Body of pancreas (tissue), 4 donors: ENCODE data around the gene IQCE. TPM values are rescaled to one million over a fixed set of nuclear protein-coding genes. Genes with fewer than 3 reads are reported as not detected.

Experiments
- ATAC-seq: fragments of 150-250 bp; one replicate; pipeline ENCODE4 v1.9.1; 2016
- DNase-seq, 4 donors: peaks; one replicate each; pipeline ENCODE4 v3.0.0-alpha.2; 2019
- H3K27ac ChIP-seq, 4 donors: fragments of 200-600 bp; sonication (generic); 1 replicate in 3 of 4; 2 replicates in 1 of 4; pipeline versions ENCODE4 v1.5.1 to v1.6.1; 2016 to 2019; ENCODE audit warnings: mild to moderate bottlenecking in 1 of 4, mixed read lengths in 1 of 4, moderate library complexity in 1 of 4
- H3K27me3 ChIP-seq, 2 donors: fragments of 200-600 bp; sonication (generic); one replicate each; pipeline ENCODE4 v1.6.0; 2016; ENCODE audit warnings: mild to moderate bottlenecking in 1 of 2
- H3K36me3 ChIP-seq, 2 donors: fragments of 200-600 bp; sonication (generic); replicated peaks in 1 of 2; 2 replicates each; pipeline ENCODE4 v1.5.1; 2016; ENCODE audit warnings: low read depth in 2 of 2; ENCODE audit not compliant: insufficient read depth in 1 of 2
- H3K4me1 ChIP-seq: fragments of 200-600 bp; sonication (generic); one replicate; pipeline ENCODE4 v1.6.0; 2016
- H3K4me3 ChIP-seq, 2 donors: fragments of 200-600 bp; sonication (generic); 1 replicate in 1 of 2; 2 replicates in 1 of 2; pipeline ENCODE4 v1.5.1; 2016 to 2019
- H3K9me3 ChIP-seq, 3 donors: fragments of 200-600 bp; sonication (generic); 1 replicate in 2 of 3; 2 replicates in 1 of 3; pipeline ENCODE4 v1.5.1; 2016
- CTCF ChIP-seq, 7 experiments: fragments of 450-650 bp in 4 of 7; fragments of 200-600 bp in 3 of 7; sonication (generic) in 3 of 7; IDR thresholded peaks; one replicate each; pipeline ENCODE4 v1.5.1; 2016 to 2019; ENCODE audit warnings: antibody characterized with exemption in 7 of 7
- POLR2A ChIP-seq, 3 donors: fragments of 450-650 bp; IDR thresholded peaks; one replicate each; pipeline ENCODE4 v1.6.1; 2016; ENCODE audit warnings: antibody characterized with exemption in 3 of 3, mild to moderate bottlenecking in 2 of 3
- WGBS, 2 donors: methylation state at CpG; one replicate each; pipeline ENCODE4 v1.1.5; 2017; 5-methylcytosine and 5-hydroxymethylcytosine counted together
- intact Hi-C: fragments of 100-400 bp; cut with DNase I; formaldehyde crosslinking; loops from one replicate; pipeline ENCODE4 v1.15.1; 2023
- total RNA-seq, 2 donors: library from RNA; depleted of rRNA; stranded (reverse); fragments of >200 nt; gene quantifications; one replicate each; pipeline ENCODE4 v1.1.0, GENCODE V29; 2016

The IQCE gene
- total RNA-seq, 2 donors from 2014 or later, result 7.8 to 73.2 TPM

- 89 to 90% methylated on average over 53 to 56 of the region's 56 CpGs for WGBS, 2 donors
- TF ChIP-seq POLR2A (IDR thresholded peaks at IDR 0.05), result no peak
- TF ChIP-seq CTCF (IDR thresholded peaks at IDR 0.05), result no peak
- DNase-seq (no peak), ATAC-seq (no peak)
- peaks cover 4% of the 10 kb centered on the region for H3K4me1 ChIP-seq
- H3K9me3 ChIP-seq, result no peaks in the 10 kb centered on the region
- intact Hi-C loops, result no loop called here
- no peak overlapping the region for H3K27ac ChIP-seq
- H3K27me3 ChIP-seq, result no peaks in the 10 kb centered on the region
- H3K4me3 ChIP-seq, result no peak overlapping the region
- H3K36me3 ChIP-seq, result peaks cover 0 to 8% of the 10 kb centered on the region in 2 donors
These were observed 18.1 kb downstream of the IQCE start for GRCh38 chr7:2576742-2577491.

GRCh38 chr7:2577914-2578680, 19.3 kb downstream of the IQCE start:
- TF ChIP-seq POLR2A (IDR thresholded peaks at IDR 0.05) (no peak), CTCF (IDR thresholded peaks at IDR 0.05) (no peak)
- Histone ChIP-seq H3K36me3 (peaks cover 0 to 8% of the 10 kb centered on the region in 2 donors), H3K27me3 (no peaks in the 10 kb centered on the region), H3K27ac (no peak overlapping the region), H3K9me3 (no peaks in the 10 kb centered on the region), H3K4me1 (no peaks in the 10 kb centered on the region), H3K4me3 (no peak overlapping the region)
- DNase-seq (no peak), ATAC-seq (no peak)
- intact Hi-C loops, result no loop called here
- 95% methylated on average over 69 to 73 of the region's 73 CpGs for WGBS, 2 donors

GRCh38 chr7:2580636-2581035, 21.9 kb downstream of the IQCE start:
- H3K4me1 ChIP-seq, result no peaks in the 10 kb centered on the region
- ATAC-seq (no peak), DNase-seq (no peak)
- intact Hi-C loops, result no loop called here
- H3K4me3 ChIP-seq, result no peak overlapping the region
- peaks cover 0 to 11% of the 10 kb centered on the region in 2 donors for H3K36me3 ChIP-seq
- no peak for TF ChIP-seq POLR2A (IDR thresholded peaks at IDR 0.05)
- H3K27me3 ChIP-seq, result no peaks in the 10 kb centered on the region
- H3K27ac ChIP-seq, result no peak overlapping the region
- WGBS, 2 donors, result 88 to 92% methylated on average over 11 of the region's 11 CpGs
- H3K9me3 ChIP-seq, result no peaks in the 10 kb centered on the region

- intact Hi-C loops, result no loop called here
- Histone ChIP-seq H3K36me3 (peaks cover 0 to 8% of the 10 kb centered on the region in 2 donors), H3K27me3 (no peaks in the 10 kb centered on the region), H3K4me1 (no peaks in the 10 kb centered on the region), H3K27ac (no peak overlapping the region), H3K4me3 (no peak overlapping the region), H3K9me3 (no peaks in the 10 kb centered on the region)
- ATAC-seq (no peak), DNase-seq (no peak)
- WGBS, 2 donors, result 87 to 92% methylated on average over 20 to 23 of the region's 24 CpGs
- TF ChIP-seq POLR2A (IDR thresholded peaks at IDR 0.05), result no peak
- no peak for TF ChIP-seq CTCF (IDR thresholded peaks at IDR 0.05)
These were observed 23.4 kb downstream of the IQCE start for GRCh38 chr7:2582006-2582735.
